ENCODE results near the gene NTRK3.

Gene NTRK3

DNA sequence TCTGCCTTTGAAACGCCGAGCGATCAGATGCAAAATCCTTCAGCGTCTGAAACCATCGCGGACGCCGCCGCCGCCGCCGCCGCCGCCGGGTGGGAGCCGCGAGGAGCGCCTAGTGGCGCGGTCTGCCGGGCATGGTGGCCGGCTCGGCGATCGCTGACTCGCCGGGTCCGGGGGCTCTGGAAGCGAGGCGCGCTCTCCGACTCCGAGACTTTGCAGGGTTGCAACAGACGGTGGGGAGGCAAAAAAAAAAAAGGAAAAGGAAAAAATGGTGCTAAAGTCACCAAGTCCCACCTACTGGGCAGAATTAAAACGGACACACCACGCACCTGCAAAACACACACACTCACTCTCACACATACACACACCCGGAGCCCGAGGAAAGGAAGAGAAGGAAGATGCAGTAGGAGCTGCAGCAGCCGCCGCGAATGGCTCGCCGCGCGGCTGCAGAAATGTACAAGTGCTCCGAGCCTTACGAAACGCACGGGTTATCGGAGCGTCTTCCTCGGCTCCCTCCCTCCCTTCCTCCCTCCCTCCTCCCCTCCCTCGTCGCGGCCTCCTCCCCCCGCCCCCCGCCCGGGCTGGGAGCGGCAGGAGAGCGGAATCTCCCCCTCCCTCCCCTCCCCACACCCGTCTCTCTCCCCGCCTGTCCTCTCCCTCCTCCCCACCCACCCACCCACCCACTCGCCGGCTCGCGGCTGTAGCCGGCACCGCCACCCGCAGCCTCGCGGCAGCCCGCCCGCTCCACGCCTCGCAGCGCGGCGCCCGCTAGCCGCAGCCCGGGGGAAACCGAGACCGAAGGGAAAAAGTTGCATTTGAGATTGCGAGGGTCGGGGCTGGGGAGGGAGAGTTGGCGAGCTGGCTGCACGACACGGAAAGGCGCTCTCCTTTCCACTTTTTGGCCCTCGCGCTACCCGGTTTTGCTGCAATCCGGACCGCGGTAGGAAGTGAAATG lies at the start of gene NTRK3:
Gene NTRK3, minus strand, starts transcription at position 461 of the 952 bp plus-strand sequence. CDS start 586 bp downstream, outside the sequence.
- no peak for DNase-seq

DNA sequence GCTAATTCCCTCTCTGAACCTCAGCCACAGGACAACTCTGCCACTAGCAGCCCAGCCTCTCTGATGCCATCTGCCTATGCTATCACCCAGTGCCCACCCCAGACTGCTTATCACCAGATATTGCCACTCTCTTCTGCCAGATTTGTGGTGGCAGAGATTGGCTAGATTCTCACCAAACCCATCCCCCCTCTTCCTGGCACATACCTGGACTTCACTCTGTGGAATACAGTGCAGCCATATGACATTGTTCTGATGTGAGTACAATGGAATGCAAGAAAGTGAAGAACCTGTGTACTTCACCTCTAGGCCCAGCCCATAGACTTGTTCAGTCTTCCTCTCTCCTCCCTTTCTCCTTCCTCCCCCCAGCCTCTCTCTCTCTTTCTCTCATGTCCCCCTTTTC lies 46.9 kb upstream of the NTRK3 start:
- DNase-seq = no peak

DNA sequence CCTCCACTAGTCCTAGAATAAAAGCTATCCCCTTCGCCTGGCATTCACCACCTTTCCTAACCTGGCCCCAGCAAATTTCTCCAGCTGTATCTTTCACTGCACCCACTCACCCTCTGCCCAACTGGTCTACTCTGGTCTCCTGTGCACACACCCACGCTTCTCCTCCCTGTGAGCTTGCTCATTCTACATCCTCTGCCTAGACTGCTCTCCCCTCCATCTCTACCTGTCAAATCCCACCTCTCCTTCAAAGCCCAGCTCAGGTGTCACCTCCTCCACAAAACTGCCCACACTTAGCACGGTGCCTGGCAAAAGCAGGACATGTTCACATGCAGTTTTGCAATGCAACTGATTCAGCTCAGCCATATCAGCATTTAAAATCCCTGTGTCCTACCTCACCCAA lies 45.8 kb upstream of the NTRK3 start:
- DNase-seq = no peak

DNA sequence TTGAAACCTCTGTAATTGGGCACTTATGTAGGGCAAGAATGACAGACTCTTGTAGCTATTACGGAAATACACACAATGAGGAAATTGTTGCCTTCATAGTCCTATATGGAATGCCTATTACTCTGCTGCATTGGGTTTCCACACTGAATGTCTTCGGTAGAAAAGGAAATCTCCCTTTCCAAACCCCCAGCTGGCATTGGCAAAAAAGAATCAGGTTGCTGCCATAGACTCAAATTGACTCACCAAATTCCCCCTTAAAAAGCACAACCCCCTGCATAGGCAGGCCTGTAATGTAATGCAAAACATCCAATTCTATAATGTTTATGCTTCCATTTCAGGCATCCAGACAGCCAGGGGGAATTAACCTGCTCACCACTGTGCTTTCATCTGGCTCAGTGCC lies 44.8 kb upstream of the NTRK3 start:
- DNase-seq = no peak

DNA sequence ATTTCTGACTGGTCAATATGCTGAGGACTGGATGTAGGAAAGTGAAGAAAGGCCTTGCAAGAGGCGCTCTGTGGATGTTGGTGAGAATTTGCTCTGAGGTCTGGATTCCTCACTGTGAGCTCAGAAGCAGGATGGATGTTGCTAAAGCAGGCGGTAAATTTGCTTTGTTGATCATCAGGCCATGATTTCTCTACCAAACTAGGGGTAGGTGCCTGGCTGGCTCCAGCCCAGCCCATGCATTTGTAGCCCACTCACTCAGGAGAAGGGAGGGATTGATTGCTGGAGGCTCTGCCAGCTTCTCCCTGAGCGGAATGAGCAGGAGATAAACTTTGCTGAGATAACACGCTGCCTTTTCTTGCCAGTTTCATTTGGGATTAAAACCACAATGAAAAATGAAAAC lies 44.3 kb upstream of the NTRK3 start:
- no peak for DNase-seq

DNA sequence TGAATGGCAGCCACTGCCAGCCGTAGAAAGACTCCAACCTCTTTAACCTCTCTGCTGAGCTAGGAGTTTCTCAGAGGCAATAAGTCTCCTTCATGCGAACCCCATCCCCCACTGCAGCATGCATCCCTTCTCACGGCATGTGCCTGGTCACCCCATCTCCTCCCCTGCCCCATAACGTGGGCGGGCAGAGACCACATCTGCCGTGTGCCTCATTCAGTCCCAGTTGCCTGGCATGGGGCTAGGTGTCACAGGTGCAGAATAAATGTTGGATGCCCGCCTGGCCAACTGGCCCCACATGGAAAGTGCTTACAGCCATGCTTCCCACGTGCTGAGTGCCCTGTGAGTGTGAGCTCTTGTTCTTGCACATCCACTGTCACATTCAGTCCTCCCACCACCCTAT lies 43.5 kb upstream of the NTRK3 start:
- no peak for DNase-seq

DNA sequence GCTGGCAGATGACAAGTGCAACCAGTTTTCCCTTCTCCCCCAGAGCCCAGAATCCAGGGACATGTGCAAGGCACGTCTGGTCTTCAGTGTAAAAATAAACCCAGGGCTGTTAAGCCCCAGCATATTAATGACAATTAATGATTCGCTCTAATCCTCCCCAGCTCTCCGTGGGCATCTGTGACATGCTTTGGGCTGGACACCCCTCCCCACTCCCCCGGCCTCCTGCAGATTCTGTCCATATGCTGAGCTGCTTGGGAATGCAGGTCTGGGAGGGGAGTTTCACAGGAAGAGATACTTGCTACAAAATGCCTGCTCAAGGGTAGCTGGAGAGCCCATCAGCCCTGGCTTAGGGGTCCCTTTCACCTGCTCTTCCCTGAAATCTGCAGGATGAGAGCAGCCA lies 43.0 kb upstream of the NTRK3 start:
- no peak for DNase-seq

DNA sequence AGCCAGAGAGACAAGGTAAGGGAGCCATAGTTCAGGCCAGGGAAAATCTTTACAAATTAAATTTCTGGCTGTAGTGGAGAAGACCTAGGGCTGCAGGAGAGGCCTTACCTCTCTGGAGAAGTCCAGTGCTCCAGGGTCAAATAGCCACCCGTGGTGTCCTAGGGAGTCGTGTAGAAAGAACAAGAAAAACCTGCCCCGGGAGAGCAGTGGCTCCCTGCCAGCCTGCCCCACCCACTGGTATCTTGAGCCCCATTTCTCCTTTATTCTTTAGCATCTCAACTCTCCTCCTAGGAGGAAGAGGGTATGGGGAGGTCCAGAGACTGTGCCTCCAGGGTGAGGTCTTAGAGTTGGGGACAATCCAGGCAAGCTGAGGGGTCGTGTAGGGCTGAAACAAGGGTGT lies 32.1 kb upstream of the NTRK3 start:
- no peak for DNase-seq

DNA sequence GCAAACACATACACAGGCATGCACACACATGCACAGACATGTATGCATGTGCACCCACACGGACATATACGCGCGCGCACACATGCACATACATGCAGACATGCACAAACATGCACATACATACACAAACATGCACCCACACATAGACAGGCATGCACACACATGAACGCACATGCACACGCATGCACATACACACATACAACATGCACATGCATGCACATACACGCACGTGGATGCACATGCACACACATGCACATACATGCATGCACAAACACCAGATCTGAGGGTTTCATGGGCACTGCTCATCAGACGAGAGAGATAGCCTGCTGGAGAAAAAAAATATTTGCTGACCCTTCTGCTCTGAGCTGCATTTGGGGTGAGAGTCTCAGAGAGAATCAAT lies 31.7 kb upstream of the NTRK3 start:
- no peak for DNase-seq

DNA sequence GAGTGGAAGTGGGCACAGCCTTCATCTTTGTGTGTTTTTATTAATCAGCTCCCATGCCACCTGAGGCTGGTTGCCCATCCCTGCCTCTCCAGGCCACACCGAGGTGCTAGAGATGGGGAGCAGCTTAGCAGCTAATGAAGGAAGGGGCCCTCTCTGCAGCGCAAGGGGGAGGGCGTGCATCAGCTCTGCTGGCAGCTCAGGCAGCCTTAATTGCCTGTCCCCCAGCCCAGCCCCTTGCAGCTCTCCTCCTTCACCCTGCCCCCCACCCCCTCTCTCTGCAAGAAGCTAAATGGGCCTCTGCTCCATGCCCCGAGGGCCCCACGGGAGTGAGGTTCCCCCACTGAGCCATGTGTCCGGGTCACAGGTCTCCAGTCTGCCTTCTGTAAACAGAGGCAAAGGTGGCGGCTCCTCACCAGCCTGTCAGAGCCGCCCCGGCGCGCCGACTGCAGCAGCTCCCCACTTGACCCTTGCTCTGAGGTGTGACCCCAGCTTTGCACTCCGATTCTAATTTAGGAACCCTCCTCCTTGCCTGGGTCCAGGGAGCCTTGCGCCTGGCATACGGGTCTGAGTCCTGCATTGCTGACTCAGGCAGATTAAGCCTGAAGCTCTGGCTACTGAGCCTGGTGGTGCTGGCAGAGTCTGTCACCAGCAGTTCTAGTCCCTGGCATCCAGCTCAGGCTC lies 27.9 kb upstream of the NTRK3 start:
- no peak for DNase-seq

DNA sequence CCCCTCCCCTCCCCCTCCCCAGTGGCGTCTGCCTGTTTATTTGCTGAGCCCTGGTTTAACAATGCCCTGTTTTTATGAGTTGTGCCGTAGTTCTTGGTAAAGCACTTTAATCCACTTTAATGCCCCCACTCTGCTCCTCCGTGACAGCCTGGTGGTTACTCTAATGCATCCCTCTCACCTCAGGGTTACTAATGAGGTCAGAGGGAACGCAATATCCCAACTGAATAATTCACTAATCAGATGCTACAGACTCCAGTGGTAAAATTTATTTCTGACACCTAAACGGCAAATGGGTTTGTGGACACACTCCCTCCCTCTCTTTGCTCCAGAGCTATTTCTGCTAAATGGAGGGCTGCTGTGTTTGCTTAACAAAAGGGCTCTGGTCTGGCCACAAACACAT lies 26.1 kb upstream of the NTRK3 start:
- no peak for DNase-seq

DNA sequence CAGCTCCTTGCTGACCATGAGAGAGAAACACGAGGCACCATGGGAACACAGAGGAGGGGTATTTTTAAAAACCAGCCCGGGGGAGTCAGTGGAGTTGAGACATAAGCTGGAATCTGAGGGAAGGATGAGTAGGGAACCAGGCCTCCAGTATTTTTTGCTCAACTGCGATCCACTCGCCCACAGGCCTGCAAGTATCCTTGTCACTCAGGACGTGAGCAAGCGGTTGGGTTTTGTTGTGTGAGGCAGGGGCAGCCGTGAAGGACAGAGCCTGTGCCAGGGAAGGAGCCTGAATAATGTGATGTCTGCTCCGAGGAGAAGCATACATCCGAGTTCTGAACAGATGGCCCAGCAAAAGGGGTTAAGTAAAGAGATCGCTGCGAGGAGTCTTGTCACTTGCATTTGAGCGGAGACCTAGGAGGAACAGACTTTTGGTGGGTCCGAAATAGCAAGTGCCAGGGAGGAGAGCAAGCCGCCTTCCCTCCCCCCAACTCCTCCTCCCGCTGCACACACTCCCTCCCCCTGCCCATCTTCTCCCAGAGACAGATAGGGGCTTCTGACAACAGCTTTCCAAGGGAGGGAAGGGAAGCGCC lies 20.4 kb upstream of the NTRK3 start:
- no peak for DNase-seq

DNA sequence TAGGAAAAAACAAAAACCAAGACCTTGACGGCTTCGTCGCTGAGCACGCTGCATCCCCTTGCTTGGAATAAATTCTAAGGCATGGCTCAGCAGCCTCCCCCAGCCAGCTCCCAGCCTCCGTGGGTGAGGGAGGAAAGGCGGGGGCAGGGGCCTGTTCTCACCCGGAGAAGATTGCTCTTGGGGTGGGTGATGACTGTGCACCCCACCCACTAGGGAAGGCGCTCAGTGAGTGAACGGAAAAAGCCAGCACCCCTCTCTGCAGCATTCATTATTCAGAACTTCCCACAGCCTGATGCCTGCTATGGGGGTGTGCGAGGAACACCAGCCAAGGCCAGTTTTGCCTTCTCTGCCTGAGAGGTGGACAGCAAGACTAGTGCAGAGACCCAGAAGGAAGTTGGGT lies 19.3 kb upstream of the NTRK3 start:
- DNase-seq = no peak

DNA sequence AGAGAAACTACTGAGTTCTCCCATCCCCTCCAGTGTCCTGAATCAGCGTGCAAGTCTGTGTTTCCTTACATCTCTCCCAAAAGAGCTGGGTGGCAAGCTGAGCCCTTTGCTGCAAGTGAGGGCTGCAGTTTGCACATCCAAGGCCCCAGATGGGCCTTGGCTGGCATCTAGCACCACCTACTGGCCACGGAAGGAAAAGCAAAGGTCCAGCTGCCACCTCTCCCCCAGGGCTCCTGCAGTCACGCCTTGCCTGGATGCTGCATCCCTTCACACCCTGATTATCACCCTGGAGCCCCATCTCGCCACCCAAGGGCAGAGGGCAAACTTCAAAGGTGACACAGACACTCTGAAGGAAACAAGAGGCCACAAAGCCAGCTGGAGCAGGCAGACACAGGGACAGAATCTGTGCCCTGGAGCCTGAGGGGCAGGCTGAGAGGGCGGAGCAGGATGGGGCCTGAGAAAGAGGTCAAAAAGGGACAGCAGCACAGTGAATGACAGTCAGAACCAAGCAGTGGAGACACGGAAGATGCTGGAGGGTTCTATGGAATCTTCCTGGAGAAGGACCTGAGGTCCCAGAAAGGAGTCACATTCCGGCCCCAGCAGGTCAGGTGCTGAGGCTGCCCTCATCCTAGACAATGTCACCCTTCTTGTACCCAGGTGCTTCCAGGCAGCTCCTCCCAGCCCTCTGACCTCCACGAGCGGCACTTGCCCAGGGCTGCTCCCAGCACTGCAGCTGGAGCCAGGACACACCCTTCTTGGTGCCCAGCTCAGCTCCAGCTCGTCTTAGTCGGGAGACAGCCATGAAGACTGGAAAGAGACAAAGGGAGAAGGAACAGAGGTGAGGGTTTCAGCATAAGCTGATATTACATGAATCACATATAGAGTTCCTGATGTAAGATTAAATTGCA lies 18.3 kb upstream of the NTRK3 start:
- peak; percentile 84 for DNase-seq

DNA sequence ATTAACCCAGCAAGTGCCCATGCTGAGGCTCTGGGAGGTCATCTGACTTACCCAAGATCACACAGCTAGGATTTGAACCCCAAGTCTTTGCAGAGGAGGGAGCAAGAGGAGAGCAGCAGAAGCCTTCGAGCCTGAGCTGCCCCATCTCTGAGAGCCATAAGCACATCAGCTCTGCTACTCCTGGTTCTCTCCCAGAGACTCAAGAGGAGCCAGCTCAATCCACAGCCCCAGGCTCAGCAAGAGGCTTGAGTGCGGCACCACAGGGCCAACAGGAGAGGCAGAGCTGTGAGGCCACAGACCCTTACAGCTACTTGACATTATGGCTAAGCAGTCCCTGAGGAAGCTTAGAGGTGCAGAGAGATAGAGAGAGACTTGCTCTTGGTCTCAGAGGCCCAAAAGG lies 15.9 kb upstream of the NTRK3 start:
- no peak for DNase-seq

DNA sequence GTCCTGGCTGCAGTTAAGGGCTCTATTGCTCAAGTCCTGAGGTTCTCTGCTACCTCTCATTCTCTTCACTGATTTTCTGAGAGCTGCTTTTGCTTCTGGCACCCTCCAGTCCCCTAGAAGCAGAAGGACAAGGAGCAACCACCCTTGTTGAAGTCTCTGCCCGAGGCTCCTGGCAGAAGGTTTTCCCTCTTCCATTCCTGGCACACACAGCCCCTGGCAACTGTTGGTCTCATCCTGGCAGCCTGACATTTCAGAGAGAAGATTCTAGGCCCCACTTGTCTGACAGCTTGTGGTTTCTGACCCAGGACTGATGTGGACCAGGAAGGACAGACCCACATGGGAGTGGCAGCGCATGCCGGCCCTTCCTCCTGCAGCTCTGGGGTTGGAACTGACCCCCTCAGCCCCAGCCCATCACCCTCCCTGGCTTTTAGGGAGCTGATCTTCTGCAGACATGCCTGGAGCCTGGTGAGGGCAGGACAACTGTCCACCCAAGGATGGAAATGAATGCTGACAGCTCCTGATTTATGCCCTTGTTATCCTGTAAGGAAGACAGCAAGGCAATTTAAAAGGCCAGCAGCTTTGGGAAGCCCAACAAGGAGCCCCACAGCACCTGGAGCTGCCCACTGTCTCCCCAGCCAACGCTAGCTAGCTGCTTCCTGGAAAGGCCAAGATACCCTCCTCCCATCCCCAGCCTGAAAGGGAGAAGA lies 13.0 kb upstream of the NTRK3 start:
- no peak for DNase-seq

DNA sequence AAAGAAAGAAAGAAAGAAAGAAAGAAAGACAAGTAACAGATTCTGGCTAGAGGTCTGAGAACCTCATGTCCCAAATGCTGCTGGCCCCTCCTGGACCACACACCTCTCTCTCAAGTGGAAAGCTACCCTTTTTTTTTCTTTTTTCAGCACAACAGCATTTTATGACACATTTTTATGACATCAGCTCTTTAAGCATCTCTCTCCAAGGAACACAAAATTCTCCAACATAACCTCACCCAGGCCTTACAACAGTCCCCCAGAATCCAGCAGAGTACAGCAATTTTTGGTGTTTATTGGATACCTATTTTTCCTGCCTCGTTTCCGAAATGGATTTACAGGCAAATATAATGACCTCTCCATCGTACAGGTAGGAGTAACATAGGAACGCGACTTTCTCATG lies 11.2 kb upstream of the NTRK3 start:
- DNase-seq = no peak

DNA sequence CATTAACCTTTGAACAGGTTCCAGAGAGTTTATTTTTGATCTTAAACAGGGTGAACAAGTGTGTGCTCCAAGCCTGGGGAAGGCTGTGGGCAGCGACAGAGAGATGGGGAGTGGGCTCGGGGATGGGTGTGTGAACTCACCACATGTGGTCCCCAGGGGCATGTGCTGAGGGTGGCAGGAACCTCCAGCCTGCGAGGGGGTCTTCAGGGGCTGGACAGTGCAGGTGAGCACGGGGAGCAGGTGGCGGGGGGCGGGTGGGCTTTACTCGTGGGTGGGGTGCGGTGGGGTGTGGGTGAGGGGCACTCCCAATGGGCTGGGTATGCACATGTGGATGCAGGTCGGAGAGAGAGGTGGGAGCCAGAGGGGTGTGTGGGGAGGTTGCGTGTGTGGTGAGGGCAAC lies 9.6 kb upstream of the NTRK3 start:
- DNase-seq = no peak

DNA sequence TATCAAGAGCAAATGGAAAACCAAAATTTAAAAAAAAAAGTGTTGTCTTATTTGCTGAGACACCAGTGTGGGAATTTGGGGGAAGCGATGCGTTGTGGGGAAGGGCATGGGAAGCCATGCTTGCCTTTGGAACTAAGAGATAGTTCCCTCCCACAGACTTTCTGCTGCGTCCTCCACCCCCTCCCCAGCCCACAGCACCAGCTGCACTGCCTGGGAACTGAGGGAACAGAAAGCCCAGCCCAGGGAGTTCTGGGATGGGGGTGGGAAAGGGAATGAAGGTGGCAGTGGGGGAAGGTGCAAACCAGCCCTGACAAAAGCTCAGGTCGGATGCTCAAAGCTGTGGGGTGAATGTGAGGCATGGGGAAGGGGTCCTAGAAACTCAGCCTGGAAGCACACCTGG lies 8.1 kb upstream of the NTRK3 start:
- no peak for DNase-seq

DNA sequence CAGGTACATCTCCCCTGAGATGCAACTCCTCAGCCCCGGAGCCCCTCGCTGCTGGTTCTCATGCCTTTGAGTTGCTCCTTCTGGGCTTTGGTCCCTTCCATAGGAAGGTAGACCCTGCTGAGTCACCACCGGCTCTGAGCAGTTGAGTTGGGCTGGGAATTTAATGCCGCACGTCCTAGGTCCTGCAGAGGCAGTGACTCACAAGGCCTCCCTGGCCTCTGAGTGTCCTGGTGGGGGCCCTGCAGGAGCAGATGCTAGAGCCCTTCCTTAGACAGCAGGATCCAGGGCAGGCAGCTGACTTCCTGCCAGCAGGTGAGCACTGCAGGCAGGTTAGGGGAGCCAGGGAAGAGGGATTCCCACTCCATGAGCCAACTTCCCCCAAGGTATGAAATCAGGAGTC lies 5.5 kb upstream of the NTRK3 start:
- DNase-seq = no peak

DNA sequence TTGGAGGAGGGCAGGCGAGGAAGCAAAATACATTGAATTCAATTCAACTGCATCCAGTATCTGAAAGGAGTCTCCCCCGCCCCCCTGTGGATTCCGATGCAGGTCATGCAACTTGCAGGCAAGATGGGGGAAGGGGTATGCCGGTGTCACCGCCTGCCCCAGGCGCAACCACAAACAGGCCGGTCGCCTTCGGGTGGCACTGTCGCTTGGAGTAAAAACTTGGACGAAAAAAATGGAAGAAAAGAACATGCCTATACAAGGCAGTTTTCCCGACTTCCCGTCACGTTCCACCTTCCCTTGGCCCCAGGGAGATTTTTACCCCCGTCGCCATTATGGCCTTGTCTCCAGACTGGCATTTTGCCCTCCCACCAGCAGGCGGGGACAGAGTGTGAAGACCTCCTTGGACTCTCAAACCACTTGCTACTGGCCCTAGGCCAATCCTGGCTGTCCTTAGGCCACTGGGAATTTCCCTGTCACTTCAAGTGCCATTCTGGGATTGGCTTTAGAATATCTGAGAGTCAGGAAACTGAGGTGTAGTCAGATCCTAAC lies 1.6 kb upstream of the NTRK3 start:
- DNase-seq = no peak

All from activated CD8-positive, alpha-beta memory T cell treated with anti-CD3 and anti-CD28 coated beads for 24 hours (primary cell).